ENCODE data around the gene ARL1. TPM values are rescaled to one million over a fixed set of nuclear protein-coding genes. Genes with fewer than 3 reads are reported as not detected.

The ARL1 gene
- total RNA-seq, 1 experiment from 2014 or later = 71.9 TPM

DNA sequence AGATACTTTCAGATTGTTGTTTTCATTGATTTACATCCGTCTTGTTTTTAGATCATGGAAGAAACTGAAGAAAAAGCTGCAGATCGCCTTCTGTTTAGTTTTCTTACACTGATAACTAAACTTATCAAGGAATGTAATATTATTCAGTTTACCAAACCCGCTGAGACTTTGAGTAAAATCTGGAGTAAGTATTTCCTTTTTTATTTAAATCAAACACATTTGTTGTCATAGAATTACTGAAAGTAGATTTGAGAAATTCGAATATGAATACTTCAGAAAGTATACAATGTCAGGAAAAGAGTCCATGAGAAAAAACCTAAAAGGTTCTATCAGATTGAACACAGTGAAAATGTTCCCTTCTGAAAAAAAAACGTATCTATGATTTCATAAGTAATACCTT, 32.0 kb downstream of the ARL1 start:
- intact Hi-C loops (cut with micrococcal nuclease; ENCODE audit: unreplicated experiment) = no loop called here
- TF ChIP-seq EZH2 (IDR thresholded peaks at IDR 0.05; ENCODE audit: low read depth) = no peak
- TF ChIP-seq, protein P1, sequence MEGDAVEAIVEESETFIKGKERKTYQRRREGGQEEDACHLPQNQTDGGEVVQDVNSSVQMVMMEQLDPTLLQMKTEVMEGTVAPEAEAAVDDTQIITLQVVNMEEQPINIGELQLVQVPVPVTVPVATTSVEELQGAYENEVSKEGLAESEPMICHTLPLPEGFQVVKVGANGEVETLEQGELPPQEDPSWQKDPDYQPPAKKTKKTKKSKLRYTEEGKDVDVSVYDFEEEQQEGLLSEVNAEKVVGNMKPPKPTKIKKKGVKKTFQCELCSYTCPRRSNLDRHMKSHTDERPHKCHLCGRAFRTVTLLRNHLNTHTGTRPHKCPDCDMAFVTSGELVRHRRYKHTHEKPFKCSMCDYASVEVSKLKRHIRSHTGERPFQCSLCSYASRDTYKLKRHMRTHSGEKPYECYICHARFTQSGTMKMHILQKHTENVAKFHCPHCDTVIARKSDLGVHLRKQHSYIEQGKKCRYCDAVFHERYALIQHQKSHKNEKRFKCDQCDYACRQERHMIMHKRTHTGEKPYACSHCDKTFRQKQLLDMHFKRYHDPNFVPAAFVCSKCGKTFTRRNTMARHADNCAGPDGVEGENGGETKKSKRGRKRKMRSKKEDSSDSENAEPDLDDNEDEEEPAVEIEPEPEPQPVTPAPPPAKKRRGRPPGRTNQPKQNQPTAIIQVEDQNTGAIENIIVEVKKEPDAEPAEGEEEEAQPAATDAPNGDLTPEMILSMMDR (conservative IDR thresholded peaks at IDR 0.05) = no peak

GRCh38 chr12:101372431-101372830, 35.1 kb downstream of the ARL1 start:
- Histone ChIP-seq H3K9me3 (ENCODE audit: insufficient read depth, low read depth) (no peaks in the 10 kb centered on the region), H3K79me2 (ENCODE audit: low read depth) (no peaks in the 10 kb centered on the region), H3K27ac (no peak overlapping the region), H3K4me3 (no peak overlapping the region), H3K4me1 (replicated peaks; ENCODE audit: insufficient read depth) (no peaks in the 10 kb centered on the region), H3K36me3 (ENCODE audit: low read depth) (peaks cover 12% of the 10 kb centered on the region), H3F3A (ENCODE audit: insufficient read depth, low read depth) (no peaks in the 10 kb centered on the region), H4K20me1 (ENCODE audit: insufficient read depth) (no peaks in the 10 kb centered on the region), H3K27me3 (ENCODE audit: insufficient read depth, low read depth) (no peaks in the 10 kb centered on the region), H3K4me2 (no peak overlapping the region), H2AFZ (no peak overlapping the region), H3K9me2 (ENCODE audit: insufficient read depth) (no peaks in the 10 kb centered on the region)
- POLR2A ChIA-PET (ENCODE audit: unreplicated experiment) = no interaction called here
- CTCF ChIA-PET = no interaction called here
- intact Hi-C loops (cut with micrococcal nuclease; ENCODE audit: unreplicated experiment) = no loop called here
- TF ChIP-seq, protein P1 (conservative IDR thresholded peaks at IDR 0.05) = no peak
- no TSS peak for BruUV-seq (replicated peaks)
- no peak for DNase-seq

More for the DNA sequence above, 32.0 kb downstream of the ARL1 start:
- POLR2A ChIA-PET (ENCODE audit: unreplicated experiment) = no interaction called here
- H3K9me2 ChIP-seq (ENCODE audit: insufficient read depth) = no peaks in the 10 kb centered on the region
- H3K9me3 ChIP-seq (ENCODE audit: insufficient read depth, low read depth) = no peaks in the 10 kb centered on the region
- no peaks in the 10 kb centered on the region for H4K20me1 ChIP-seq (ENCODE audit: insufficient read depth)
- H3K79me2 ChIP-seq (ENCODE audit: low read depth) = no peaks in the 10 kb centered on the region
- no peak overlapping the region for H3K27ac ChIP-seq
- no peak for DNase-seq
- no peaks in the 10 kb centered on the region for H3K4me1 ChIP-seq (replicated peaks; ENCODE audit: insufficient read depth)
- no TSS peak for BruUV-seq (replicated peaks)
- H2AFZ ChIP-seq = no peak overlapping the region
- no peaks in the 10 kb centered on the region for H3F3A ChIP-seq (ENCODE audit: insufficient read depth, low read depth)
- peaks cover 24% of the 10 kb centered on the region for H3K36me3 ChIP-seq (ENCODE audit: low read depth)
- H3K27me3 ChIP-seq (ENCODE audit: insufficient read depth, low read depth) = no peaks in the 10 kb centered on the region
- no peak overlapping the region for H3K4me3 ChIP-seq
- no peak overlapping the region for H3K4me2 ChIP-seq
- CTCF ChIA-PET = no interaction called here

DNA sequence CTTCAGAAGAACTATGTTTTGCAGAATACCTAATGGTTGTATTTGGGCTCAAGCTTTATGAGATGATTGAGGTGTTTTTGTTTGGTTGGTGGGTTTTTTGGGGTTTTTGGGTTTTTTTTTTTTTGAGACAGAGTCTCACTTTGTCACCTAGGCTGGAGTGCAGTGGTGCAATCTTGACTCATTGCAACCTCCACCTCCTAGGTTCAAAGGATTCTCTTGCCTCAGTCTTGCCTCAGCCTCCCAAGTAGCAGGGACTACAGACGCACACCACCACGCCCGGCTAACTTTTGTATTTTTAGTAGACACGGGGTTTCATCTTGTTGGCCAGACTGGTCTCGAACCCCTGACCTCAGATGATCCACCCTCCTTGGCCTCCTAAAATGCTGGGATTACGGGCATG, 39.6 kb downstream of the ARL1 start:
- POLR2A ChIA-PET (ENCODE audit: unreplicated experiment) = no interaction called here
- Histone ChIP-seq H3F3A (ENCODE audit: insufficient read depth, low read depth) (no peaks in the 10 kb centered on the region), H3K27me3 (ENCODE audit: insufficient read depth, low read depth) (no peaks in the 10 kb centered on the region), H3K79me2 (ENCODE audit: low read depth) (no peaks in the 10 kb centered on the region), H3K9me3 (ENCODE audit: insufficient read depth, low read depth) (no peaks in the 10 kb centered on the region), H3K4me2 (no peak overlapping the region), H3K36me3 (ENCODE audit: low read depth) (peaks cover 10% of the 10 kb centered on the region), H3K9me2 (ENCODE audit: insufficient read depth) (no peaks in the 10 kb centered on the region), H3K27ac (no peak overlapping the region), H3K4me3 (no peak overlapping the region), H4K20me1 (ENCODE audit: insufficient read depth) (no peaks in the 10 kb centered on the region), H3K4me1 (replicated peaks; ENCODE audit: insufficient read depth) (no peaks in the 10 kb centered on the region), H2AFZ (no peak overlapping the region)
- no peak for DNase-seq
- no TSS peak for BruUV-seq (replicated peaks)
- CTCF ChIA-PET = no interaction called here
- TF ChIP-seq EZH2 (IDR thresholded peaks at IDR 0.05; ENCODE audit: low read depth) = no peak
- TF ChIP-seq, protein P1 (conservative IDR thresholded peaks at IDR 0.05) = no peak
- intact Hi-C loops (cut with micrococcal nuclease; ENCODE audit: unreplicated experiment) = no loop called here
